ENCODE results near the gene TFCP2. TPM values are rescaled to one million over a fixed set of nuclear protein-coding genes. Genes with fewer than 3 reads are reported as not detected.

Gene TFCP2
- total and polyA plus RNA-seq, 2 of the 13 experiments (the other 11 are each of a cell fraction or from before 2014, with no cell fraction given), result 7.6 to 10.0 TPM

DNA sequence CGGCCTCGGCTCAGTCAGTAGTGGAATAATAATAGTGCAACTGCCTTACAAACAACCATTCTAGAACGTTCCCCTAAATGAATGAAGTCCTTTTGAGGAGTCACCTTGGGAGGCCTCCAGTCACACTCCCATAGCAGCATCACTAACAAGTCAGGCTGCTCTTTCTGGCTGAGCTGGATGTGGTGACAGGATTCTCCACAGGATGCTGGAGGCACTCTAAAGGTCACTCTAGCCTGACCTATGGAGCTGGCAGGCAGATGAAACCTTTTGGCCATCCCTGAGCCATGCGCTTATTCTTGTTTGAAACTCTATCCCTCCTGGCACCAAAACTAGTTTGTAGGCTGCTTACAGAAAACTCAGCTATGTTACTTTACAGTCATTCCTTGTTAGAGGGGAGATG is 17.9 kb upstream of the TFCP2 start:
- Histone ChIP-seq H3K9me3 (ENCODE audit: low read length) (no peaks in the 10 kb centered on the region), H4K20me1 (ENCODE audit: insufficient read depth, low read length) (no peaks in the 10 kb centered on the region), H3K4me1 (ENCODE audit: insufficient read depth, low read length) (peaks cover 26% of the 10 kb centered on the region), H3K9ac (ENCODE audit: insufficient read depth, low read depth, low read length) (no peak overlapping the region), H2AFZ (ENCODE audit: low read length) (no peak overlapping the region), H3K79me2 (ENCODE audit: insufficient read depth, low read length) (no peaks in the 10 kb centered on the region), H3K4me3 (replicated peaks in 1 of 3; ENCODE audit: insufficient read depth in 1 of 3, low read depth in 2 of 3, low read length in 3 of 3) (no peak overlapping the region), H3K36me3 (replicated peaks in 1 of 2; ENCODE audit: control insufficient read depth in 1 of 2, insufficient read depth in 2 of 2, low read length in 2 of 2) (no peaks in the 10 kb centered on the region), H3K4me2 (ENCODE audit: low read depth, low read length) (no peak overlapping the region), H3K27ac (ENCODE audit: extremely low read length, insufficient read depth, low read length) (no peak overlapping the region), H3K27me3 (ENCODE audit: control insufficient read depth in 1 of 2, insufficient read depth in 2 of 2, low read length in 2 of 2) (peaks cover 0 to 14% of the 10 kb centered on the region in 2 experiments; a peak in 2 of 5 replicates)
- 39% methylated on average over 2 of the region's 4 CpGs for WGBS (ENCODE audit: low lambda C conversion rate)
- FAIRE-seq (no peak), DNase-seq (ENCODE audit: low spot score) (no peak), ATAC-seq (no peak)
- ChIA-PET CTCF (ENCODE audit: low intra/inter-chr PET ratio, low total read pairs) (no interaction called here), POLR2A (no interaction called here)
- BruUV-seq (replicated peaks), result no TSS peak
- in situ Hi-C loops (cut with HindIII; ENCODE audit: extremely low pct_ligation_motif_present, low pct_unique_long_range_greater_than_20kb) (no loop called here), intact Hi-C loops (cut with micrococcal nuclease; ENCODE audit: unreplicated experiment) (no loop called here)
- TF ChIP-seq, protein P1, sequence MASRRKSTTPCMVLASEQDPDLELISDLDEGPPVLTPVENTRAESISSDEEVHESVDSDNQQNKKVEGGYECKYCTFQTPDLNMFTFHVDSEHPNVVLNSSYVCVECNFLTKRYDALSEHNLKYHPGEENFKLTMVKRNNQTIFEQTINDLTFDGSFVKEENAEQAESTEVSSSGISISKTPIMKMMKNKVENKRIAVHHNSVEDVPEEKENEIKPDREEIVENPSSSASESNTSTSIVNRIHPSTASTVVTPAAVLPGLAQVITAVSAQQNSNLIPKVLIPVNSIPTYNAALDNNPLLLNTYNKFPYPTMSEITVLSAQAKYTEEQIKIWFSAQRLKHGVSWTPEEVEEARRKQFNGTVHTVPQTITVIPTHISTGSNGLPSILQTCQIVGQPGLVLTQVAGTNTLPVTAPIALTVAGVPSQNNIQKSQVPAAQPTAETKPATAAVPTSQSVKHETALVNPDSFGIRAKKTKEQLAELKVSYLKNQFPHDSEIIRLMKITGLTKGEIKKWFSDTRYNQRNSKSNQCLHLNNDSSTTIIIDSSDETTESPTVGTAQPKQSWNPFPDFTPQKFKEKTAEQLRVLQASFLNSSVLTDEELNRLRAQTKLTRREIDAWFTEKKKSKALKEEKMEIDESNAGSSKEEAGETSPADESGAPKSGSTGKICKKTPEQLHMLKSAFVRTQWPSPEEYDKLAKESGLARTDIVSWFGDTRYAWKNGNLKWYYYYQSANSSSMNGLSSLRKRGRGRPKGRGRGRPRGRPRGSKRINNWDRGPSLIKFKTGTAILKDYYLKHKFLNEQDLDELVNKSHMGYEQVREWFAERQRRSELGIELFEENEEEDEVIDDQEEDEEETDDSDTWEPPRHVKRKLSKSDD (CRISPR knock-in tag; IDR thresholded peaks at IDR 0.05; ENCODE audit: low read depth), result no peak
- TF ChIP-seq, protein P2, sequence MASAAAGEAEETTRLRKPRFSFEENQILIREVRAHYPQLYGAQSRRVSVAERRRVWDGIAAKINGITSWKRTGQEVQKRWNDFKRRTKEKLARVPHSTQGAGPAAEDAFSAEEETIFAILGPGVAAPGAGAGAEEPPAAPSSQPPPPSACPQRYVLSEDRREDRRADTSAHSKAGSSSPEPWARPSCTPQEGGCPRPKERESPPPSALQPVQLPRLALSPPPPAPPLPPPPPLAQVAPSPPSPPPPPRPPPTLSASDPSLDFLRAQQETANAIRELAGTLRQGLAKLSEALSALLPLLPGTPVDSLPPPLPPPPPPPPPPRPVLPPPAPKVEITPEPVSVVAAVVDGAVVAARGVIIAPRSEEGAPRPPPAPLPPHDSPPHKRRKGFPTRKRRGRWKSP (CRISPR knock-in tag; IDR thresholded peaks at IDR 0.05), result no peak
- no peak for TF ChIP-seq JUNB (CRISPR knock-in tag; IDR thresholded peaks at IDR 0.05; ENCODE audit: borderline replicate concordance)
- TF ChIP-seq ZSCAN29 (CRISPR knock-in tag; conservative IDR thresholded peaks at IDR 0.05), result no peak
- no peak for TF ChIP-seq KAT8 (CRISPR knock-in tag; IDR thresholded peaks at IDR 0.05)
- no peak for TF ChIP-seq HNRNPLL (IDR thresholded peaks at IDR 0.05; ENCODE audit: low read depth, low read length, poor library complexity, severe bottlenecking)
- TF ChIP-seq, protein P3, sequence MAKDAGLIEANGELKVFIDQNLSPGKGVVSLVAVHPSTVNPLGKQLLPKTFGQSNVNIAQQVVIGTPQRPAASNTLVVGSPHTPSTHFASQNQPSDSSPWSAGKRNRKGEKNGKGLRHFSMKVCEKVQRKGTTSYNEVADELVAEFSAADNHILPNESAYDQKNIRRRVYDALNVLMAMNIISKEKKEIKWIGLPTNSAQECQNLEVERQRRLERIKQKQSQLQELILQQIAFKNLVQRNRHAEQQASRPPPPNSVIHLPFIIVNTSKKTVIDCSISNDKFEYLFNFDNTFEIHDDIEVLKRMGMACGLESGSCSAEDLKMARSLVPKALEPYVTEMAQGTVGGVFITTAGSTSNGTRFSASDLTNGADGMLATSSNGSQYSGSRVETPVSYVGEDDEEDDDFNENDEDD (CRISPR knock-in tag; IDR thresholded peaks at IDR 0.05; ENCODE audit: borderline replicate concordance), result no peak
- TF ChIP-seq HES4 (CRISPR knock-in tag; IDR thresholded peaks at IDR 0.05; ENCODE audit: borderline replicate concordance), result no peak
- TF ChIP-seq TCF12 (IDR thresholded peaks at IDR 0.05), result no peak
- no peak for TF ChIP-seq TCF12 (CRISPR knock-in tag; IDR thresholded peaks at IDR 0.05)
- TF ChIP-seq TCF7L2 (IDR thresholded peaks at IDR 0.05; ENCODE audit: low read depth, low read length), result no peak
- TF ChIP-seq ZNF329 (CRISPR knock-in tag; IDR thresholded peaks at IDR 0.05; ENCODE audit: low read depth), result no peak

Measured in HepG2 (cell line).